NCI-H524 (cell line): ENCODE data around the gene MMUT.
"Not testable (repeated sequence)": the region's sequence is repeated elsewhere in the genome, so short reads cannot be mapped to it uniquely, and the experiment has no call there.

ENCODE experiments used
- DNase-seq, 2 experiments: peaks; one replicate each; lab custom pipeline; 2025; lab: John Stamatoyannopoulos, UW

Gene MMUT

GRCh38 chr6:49462927-49463611, at the start of gene MMUT, which contains the start of gene CENPQ:
TSS of gene MMUT (minus strand) at chr6:49463253. CDS start at chr6:49459466, 3,787 bp downstream.
TSS of gene CENPQ (plus strand) at chr6:49463370. CDS start at chr6:49470177, 6,807 bp downstream.
- DNase-seq: peak; percentile 90 to 93

- DNase-seq: no peak
Measured at GRCh38 chr6:49509342-49509741, 46.3 kb upstream of the MMUT start.

- no peak for DNase-seq
Measured at GRCh38 chr6:49506569-49507111, 43.6 kb upstream of the MMUT start.

- DNase-seq: no peak
Measured at GRCh38 chr6:49504666-49505065, 41.6 kb upstream of the MMUT start.

- no peak for DNase-seq
Measured at GRCh38 chr6:49499623-49500022, 36.6 kb upstream of the MMUT start, which contains the start of gene GLYATL3. TSS of gene GLYATL3 (plus strand) at chr6:49499923. CDS start at chr6:49511991, 12,068 bp downstream.

GRCh38 chr6:49499126-49499525, 36.1 kb upstream of the MMUT start:
- DNase-seq: no peak

GRCh38 chr6:49497304-49497703, 34.3 kb upstream of the MMUT start:
- no peak for DNase-seq

GRCh38 chr6:49490633-49491032, 27.6 kb upstream of the MMUT start:
- DNase-seq: no peak

GRCh38 chr6:49483380-49483779, 20.3 kb upstream of the MMUT start:
- not testable (repeated sequence) for DNase-seq

- DNase-seq: not testable (repeated sequence)
Measured at GRCh38 chr6:49481846-49482245, 18.8 kb upstream of the MMUT start.

GRCh38 chr6:49479308-49479970, 16.4 kb upstream of the MMUT start:
- no peak for DNase-seq

- not testable (repeated sequence) for DNase-seq
Measured at GRCh38 chr6:49476564-49476963, 13.5 kb upstream of the MMUT start.

GRCh38 chr6:49468042-49468441, 5.0 kb upstream of the MMUT start:
- no peak for DNase-seq

GRCh38 chr6:49464691-49465090, 1.6 kb upstream of the MMUT start:
- no peak for DNase-seq

GRCh38 chr6:49463612-49463967, 537 bp upstream of the MMUT start:
- DNase-seq: no peak

- no peak for DNase-seq
Measured at GRCh38 chr6:49462599-49462926, 490 bp downstream of the MMUT start.

GRCh38 chr6:49462071-49462470, 982 bp downstream of the MMUT start:
- DNase-seq: no peak

- DNase-seq: no peak
Measured at GRCh38 chr6:49457771-49458170, 5.3 kb downstream of the MMUT start.

GRCh38 chr6:49454787-49455709, 8.0 kb downstream of the MMUT start:
- no peak for DNase-seq

- no peak for DNase-seq
Measured at GRCh38 chr6:49453221-49453620, 9.8 kb downstream of the MMUT start.

- DNase-seq: no peak
Measured at GRCh38 chr6:49430866-49431265, 32.2 kb downstream of the MMUT start.

- DNase-seq: no peak
Measured at GRCh38 chr6:49430187-49430586, 32.9 kb downstream of the MMUT start.
